IPS-NIHi11 (cell line): ENCODE measurements around the gene PLEKHJ1.
"Not testable (repeated sequence)": the region's sequence is repeated elsewhere in the genome, so short reads cannot be mapped to it uniquely, and the experiment has no call there.

ENCODE experiments used
- DNase-seq: peaks from one replicate; pipeline ENCODE4 v3.0.0; 2012; ENCODE audit warnings: mixed read lengths, low spot score

Gene PLEKHJ1

GRCh38 chr19:2219726-2220125, 16.4 kb downstream of the PLEKHJ1 start:
- DNase-seq, result no peak

- no peak for DNase-seq
Observed at GRCh38 chr19:2217591-2217990, 18.5 kb downstream of the PLEKHJ1 start.

GRCh38 chr19:2216361-2217225, 19.5 kb downstream of the PLEKHJ1 start:
- no peak for DNase-seq

GRCh38 chr19:2215281-2215751, 20.8 kb downstream of the PLEKHJ1 start:
- no peak for DNase-seq

GRCh38 chr19:2214251-2214650, 21.9 kb downstream of the PLEKHJ1 start:
- no peak for DNase-seq

GRCh38 chr19:2213799-2214198, 22.3 kb downstream of the PLEKHJ1 start:
- no peak for DNase-seq

- DNase-seq, result no peak
Observed at GRCh38 chr19:2212861-2213711, 23.0 kb downstream of the PLEKHJ1 start.

- no peak for DNase-seq
Observed at GRCh38 chr19:2210987-2211740, 25.0 kb downstream of the PLEKHJ1 start.

GRCh38 chr19:2210206-2210605, 25.9 kb downstream of the PLEKHJ1 start:
- DNase-seq, result no peak

GRCh38 chr19:2209408-2209807, 26.7 kb downstream of the PLEKHJ1 start:
- no peak for DNase-seq

- DNase-seq, result no peak
Observed at GRCh38 chr19:2208975-2209374, 27.2 kb downstream of the PLEKHJ1 start.

- peak; percentile 85 for DNase-seq
Observed at GRCh38 chr19:2207991-2208860, 27.9 kb downstream of the PLEKHJ1 start.

GRCh38 chr19:2207008-2207407, 29.1 kb downstream of the PLEKHJ1 start:
- DNase-seq, result no peak

GRCh38 chr19:2202366-2202765, 33.8 kb downstream of the PLEKHJ1 start:
- no peak for DNase-seq

GRCh38 chr19:2201473-2202148, 34.5 kb downstream of the PLEKHJ1 start:
- DNase-seq, result no peak

GRCh38 chr19:2200624-2201294, 35.4 kb downstream of the PLEKHJ1 start:
- not testable (repeated sequence) for DNase-seq

GRCh38 chr19:2199861-2200623, 36.1 kb downstream of the PLEKHJ1 start:
- DNase-seq, result no peak

GRCh38 chr19:2199215-2199614, 36.9 kb downstream of the PLEKHJ1 start:
- peak; percentile 92 for DNase-seq

GRCh38 chr19:2198317-2198716, 37.8 kb downstream of the PLEKHJ1 start:
- no peak for DNase-seq
